ENCODE measurements around the gene DCDC2.

- no peak for TF ChIP-seq SUZ12 (IDR thresholded peaks at IDR 0.05)
- TF ChIP-seq FOXM1 (IDR thresholded peaks at IDR 0.05; ENCODE audit: borderline replicate concordance): no peak
Observed at GRCh38 chr6:24240380-24240928, 117.4 kb downstream of the DCDC2 start.

Data from HEK293T (cell line).